GM12865 (cell line): ENCODE results near the gene DAAM2.

Experiments used
- DNase-seq: peaks from one replicate; pipeline ENCODE4 v3.0.0; 2010; ENCODE audit warnings: low read depth
- H3K4me3 ChIP-seq: 2 replicates; pipeline ENCODE4 v1.5.1; 2011; ENCODE audit warnings: mild to moderate bottlenecking, low read depth, low read length, control low read depth
- TF ChIP-seq, protein P1 (sequence below): IDR thresholded peaks from 2 replicates; pipeline ENCODE4 v1.5.1; 2011; ENCODE audit warnings: low read length, control low read depth, low read depth, inconsistent platforms; ENCODE audit not compliant: insufficient read depth; ENCODE audit errors: missing control alignments

DAAM2 gene

DNA sequence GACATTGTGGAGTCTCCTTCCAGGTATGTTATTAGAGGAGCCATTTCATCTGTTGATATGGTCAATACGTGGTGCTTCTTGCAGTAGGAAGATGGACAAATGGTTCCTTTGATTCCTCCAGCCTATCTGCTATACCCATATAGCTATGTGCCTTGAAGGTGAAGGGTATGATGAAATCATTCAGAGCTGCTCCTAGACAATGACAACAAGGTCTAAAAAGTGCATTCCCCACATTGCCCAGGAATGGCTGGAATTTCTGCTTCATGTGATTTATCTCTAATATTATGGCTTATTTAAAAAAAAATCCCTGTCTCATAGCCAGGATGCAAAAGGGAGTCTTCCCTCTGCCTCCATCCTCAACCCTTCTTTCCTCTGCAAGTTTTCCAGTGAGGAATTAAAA is 14.1 kb downstream of the DAAM2 start:
- TF ChIP-seq, protein P1, sequence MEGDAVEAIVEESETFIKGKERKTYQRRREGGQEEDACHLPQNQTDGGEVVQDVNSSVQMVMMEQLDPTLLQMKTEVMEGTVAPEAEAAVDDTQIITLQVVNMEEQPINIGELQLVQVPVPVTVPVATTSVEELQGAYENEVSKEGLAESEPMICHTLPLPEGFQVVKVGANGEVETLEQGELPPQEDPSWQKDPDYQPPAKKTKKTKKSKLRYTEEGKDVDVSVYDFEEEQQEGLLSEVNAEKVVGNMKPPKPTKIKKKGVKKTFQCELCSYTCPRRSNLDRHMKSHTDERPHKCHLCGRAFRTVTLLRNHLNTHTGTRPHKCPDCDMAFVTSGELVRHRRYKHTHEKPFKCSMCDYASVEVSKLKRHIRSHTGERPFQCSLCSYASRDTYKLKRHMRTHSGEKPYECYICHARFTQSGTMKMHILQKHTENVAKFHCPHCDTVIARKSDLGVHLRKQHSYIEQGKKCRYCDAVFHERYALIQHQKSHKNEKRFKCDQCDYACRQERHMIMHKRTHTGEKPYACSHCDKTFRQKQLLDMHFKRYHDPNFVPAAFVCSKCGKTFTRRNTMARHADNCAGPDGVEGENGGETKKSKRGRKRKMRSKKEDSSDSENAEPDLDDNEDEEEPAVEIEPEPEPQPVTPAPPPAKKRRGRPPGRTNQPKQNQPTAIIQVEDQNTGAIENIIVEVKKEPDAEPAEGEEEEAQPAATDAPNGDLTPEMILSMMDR = no peak
- no peak overlapping the region for H3K4me3 ChIP-seq
- DNase-seq = no peak

DNA sequence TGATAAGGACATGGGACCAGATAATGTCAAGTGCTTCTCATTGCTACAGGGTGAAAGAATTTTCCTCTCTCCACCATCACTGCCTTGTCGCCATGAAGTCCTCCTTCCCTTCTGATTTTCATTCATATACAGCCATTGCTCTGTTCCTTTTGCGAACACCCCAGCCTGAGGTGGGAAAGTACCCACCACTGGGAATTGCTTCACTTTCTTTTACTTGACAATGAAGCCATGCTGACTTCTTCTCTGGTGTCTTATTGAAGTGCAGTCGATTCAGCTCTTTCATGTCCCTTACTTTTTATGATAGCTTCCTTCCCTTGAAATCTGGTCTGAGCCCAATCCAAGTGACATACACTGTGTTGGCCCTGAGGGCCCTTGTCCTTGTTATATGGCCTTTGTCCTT is 16.2 kb downstream of the DAAM2 start:
- H3K4me3 ChIP-seq = no peak overlapping the region
- TF ChIP-seq, protein P1 = no peak
- no peak for DNase-seq

DNA sequence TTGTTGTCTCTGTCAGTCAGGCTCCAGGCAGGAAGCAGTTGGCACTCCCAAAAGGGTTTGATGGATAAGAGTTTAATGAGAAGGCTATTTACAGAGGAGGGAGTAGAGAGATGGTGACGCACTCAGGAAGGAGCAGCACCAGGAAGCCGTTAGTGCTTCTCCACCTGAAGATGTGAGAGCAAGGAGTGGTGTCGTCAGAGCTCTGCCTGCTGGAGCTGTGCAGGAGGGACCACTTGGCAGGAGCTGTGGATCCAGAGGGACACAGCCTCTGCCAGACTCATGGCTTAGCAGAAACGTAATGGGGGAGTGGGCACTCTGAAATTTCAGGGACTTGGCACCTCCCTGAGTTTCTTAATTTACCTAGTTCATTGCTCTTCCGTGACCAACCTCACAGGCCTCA is 16.8 kb downstream of the DAAM2 start:
- no peak for DNase-seq
- TF ChIP-seq, protein P1 = no peak
- no peak overlapping the region for H3K4me3 ChIP-seq

DNA sequence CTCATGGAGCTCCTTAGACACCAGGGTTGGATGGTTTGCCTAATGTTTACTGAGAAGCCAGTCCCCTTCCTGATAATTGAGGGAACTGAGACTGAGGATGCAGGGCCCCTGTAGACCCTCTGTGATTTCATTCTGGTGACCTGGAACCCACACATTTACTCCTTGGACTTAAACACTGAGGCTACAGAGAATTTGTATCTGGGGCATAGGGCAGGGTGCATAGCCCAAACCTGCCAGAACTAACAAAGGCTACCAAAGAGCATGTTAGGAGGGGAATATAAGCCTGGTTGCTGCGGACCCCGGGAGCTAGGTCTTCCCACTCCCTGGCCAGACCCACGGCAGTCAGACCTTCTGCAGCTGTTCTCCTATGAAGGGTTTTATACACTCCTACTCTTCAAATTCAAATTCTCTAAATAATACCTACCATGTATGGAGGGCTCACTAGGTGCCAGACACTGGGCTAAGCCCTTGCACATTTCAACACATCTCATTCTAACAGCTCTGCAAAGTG is 19.7 kb downstream of the DAAM2 start:
- H3K4me3 ChIP-seq = no peak overlapping the region
- TF ChIP-seq, protein P1 = no peak
- DNase-seq = no peak

DNA sequence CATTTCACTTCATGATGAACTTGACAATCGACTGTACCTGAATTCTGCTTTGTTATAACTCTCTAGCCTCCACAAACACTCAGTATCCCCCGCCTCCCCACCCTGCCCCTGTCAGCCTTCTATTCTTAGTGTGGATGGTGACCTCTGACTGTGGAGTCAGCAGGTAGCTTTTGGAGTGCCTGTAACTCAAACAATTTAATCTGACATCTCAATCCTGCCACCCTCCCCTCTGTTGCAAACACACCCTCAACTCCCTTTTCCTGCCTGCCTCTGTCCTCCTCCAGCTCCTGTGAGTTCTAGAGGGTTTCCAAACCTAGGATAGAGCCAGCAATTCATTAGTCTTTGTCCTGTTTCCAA is 20.3 kb downstream of the DAAM2 start:
- DNase-seq = no peak
- TF ChIP-seq, protein P1 = no peak
- no peak overlapping the region for H3K4me3 ChIP-seq

GRCh38 chr6:39812853-39813533 is 20.8 kb downstream of the DAAM2 start:
- DNase-seq = peak; percentile 51
- TF ChIP-seq, protein P1 = no peak
- H3K4me3 ChIP-seq = no peak overlapping the region

GRCh38 chr6:39814236-39814635 is 22.1 kb downstream of the DAAM2 start:
- TF ChIP-seq, protein P1 = no peak
- no peak for DNase-seq
- H3K4me3 ChIP-seq = no peak overlapping the region
